ENCODE results near the gene USP11. TPM values are rescaled to one million over a fixed set of nuclear protein-coding genes. Genes with fewer than 3 reads are reported as not detected.
A peak's percentile ranks its signal among the peaks of the same experiment; 100 is the strongest.

USP11 gene
- total RNA-seq: 84.3 and 89.2 TPM in 2 replicates

- Mint-ChIP-seq H3K4me3 (peak within 1 kb of the TSS; percentile 92), H3K4me1 (peaks cover 15% of the 10 kb centered on the region), H3K36me3 (ENCODE audit: low read depth) (peaks cover 26% of the 10 kb centered on the region), H3K27ac (peak within 1 kb of the TSS; percentile 98), H3K27me3 (no peaks in the 10 kb centered on the region), H3K9me3 (no peaks in the 10 kb centered on the region)
- DNase-seq: no peak
- POLR2A ChIA-PET: interaction anchor here (0.5 to 2.1 kb wide), 19 partner anchors 8 to 1769 kb away, joined by 3 to 53 read pairs (median 5); partner anchors contain the start of genes CDK16, GRIPAP1, NDUFB11 and RBM10
- intact Hi-C loops (cut with micrococcal nuclease): loop anchor here (1.0 to 5.0 kb wide), 9 partner anchors 15 to 419 kb away; partner anchors contain the start of genes ARAF, CDK16, ELK1 and RBM10
- CTCF ChIA-PET: interaction anchor here (0.5 kb wide), 1 partner anchor 1439 kb away, joined by 3 read pairs; no protein-coding TSS in a partner anchor
- TF ChIP-seq CTCF (IDR thresholded peaks at IDR 0.05): no peak
- peak; percentile 19 for ATAC-seq (ENCODE audit: low read depth)
These were observed at the start of gene USP11 for GRCh38 chrX:47232803-47233332. Gene USP11 (plus strand): TSS chrX:47233009. CDS start chrX:47233044, 35 bp downstream.

- POLR2A ChIA-PET: no interaction called here
- intact Hi-C loops (cut with micrococcal nuclease): no loop called here
- H3K36me3 Mint-ChIP-seq (ENCODE audit: low read depth): peaks cover 50% of the 10 kb centered on the region
- CTCF ChIA-PET: no interaction called here
- no peak overlapping the region for H3K4me3 Mint-ChIP-seq
- ATAC-seq (ENCODE audit: low read depth) (no peak), DNase-seq (no peak)
- no peaks in the 10 kb centered on the region for H3K4me1 Mint-ChIP-seq
- no peak for TF ChIP-seq CTCF (IDR thresholded peaks at IDR 0.05)
- no peak overlapping the region for H3K27ac Mint-ChIP-seq
- no peaks in the 10 kb centered on the region for H3K9me3 Mint-ChIP-seq
- no peaks in the 10 kb centered on the region for H3K27me3 Mint-ChIP-seq
These were observed 48.3 kb upstream of the USP11 start for GRCh38 chrX:47184486-47184885.

GRCh38 chrX:47185241-47185640 is 47.6 kb upstream of the USP11 start:
- intact Hi-C loops (cut with micrococcal nuclease): no loop called here
- H3K27ac Mint-ChIP-seq: no peak overlapping the region
- no peak for TF ChIP-seq CTCF (IDR thresholded peaks at IDR 0.05)
- no peaks in the 10 kb centered on the region for H3K9me3 Mint-ChIP-seq
- H3K4me3 Mint-ChIP-seq: no peak overlapping the region
- CTCF ChIA-PET: no interaction called here
- DNase-seq: no peak
- H3K36me3 Mint-ChIP-seq (ENCODE audit: low read depth): peaks cover 47% of the 10 kb centered on the region
- POLR2A ChIA-PET: no interaction called here
- ATAC-seq (ENCODE audit: low read depth): no peak
- peaks cover under 1% of the 10 kb centered on the region for H3K4me1 Mint-ChIP-seq
- H3K27me3 Mint-ChIP-seq: no peaks in the 10 kb centered on the region

GRCh38 chrX:47186096-47186740 is 46.6 kb upstream of the USP11 start:
- ATAC-seq (ENCODE audit: low read depth) (no peak), DNase-seq (no peak)
- Mint-ChIP-seq H3K36me3 (ENCODE audit: low read depth) (peaks cover 44% of the 10 kb centered on the region), H3K27me3 (no peaks in the 10 kb centered on the region), H3K27ac (no peak overlapping the region), H3K4me1 (peaks cover 8% of the 10 kb centered on the region), H3K9me3 (no peaks in the 10 kb centered on the region), H3K4me3 (no peak overlapping the region)
- POLR2A ChIA-PET: no interaction called here
- TF ChIP-seq CTCF (IDR thresholded peaks at IDR 0.05): no peak
- intact Hi-C loops (cut with micrococcal nuclease): no loop called here
- CTCF ChIA-PET: no interaction called here

GRCh38 chrX:47187106-47187677 is 45.6 kb upstream of the USP11 start:
- no peak for ATAC-seq (ENCODE audit: low read depth)
- peaks cover 14% of the 10 kb centered on the region for H3K4me1 Mint-ChIP-seq
- no peak overlapping the region for H3K4me3 Mint-ChIP-seq
- no peaks in the 10 kb centered on the region for H3K9me3 Mint-ChIP-seq
- H3K27ac Mint-ChIP-seq: no peak overlapping the region
- no peaks in the 10 kb centered on the region for H3K27me3 Mint-ChIP-seq
- DNase-seq: no peak
- peaks cover 40% of the 10 kb centered on the region for H3K36me3 Mint-ChIP-seq (ENCODE audit: low read depth)
- intact Hi-C loops (cut with micrococcal nuclease): no loop called here
- TF ChIP-seq CTCF (IDR thresholded peaks at IDR 0.05): no peak
- ChIA-PET POLR2A (no interaction called here), CTCF (no interaction called here)

Data from activated B cell treated with CpG ODN at 0.5 μM for 24 hours (primary cell).